NB4 (cell line): ENCODE measurements around the gene ESR2.
"Not testable (repeated sequence)": the region's sequence is repeated elsewhere in the genome, so short reads cannot be mapped to it uniquely, and the experiment has no call there.

Experiments used
- DNase-seq: peaks from one replicate; pipeline ENCODE4 v3.0.0; 2010; ENCODE audit warnings: low read depth
- H3K4me3 ChIP-seq: one replicate; pipeline ENCODE4 v1.5.1; 2011; ENCODE audit warnings: mild to moderate bottlenecking, low read depth, low read length, moderate library complexity
- MYC ChIP-seq: IDR thresholded peaks from 2 replicates; pipeline ENCODE4 v1.6.1; 2011; ENCODE audit warnings: low read depth, low read length
- POLR2A ChIP-seq: IDR thresholded peaks from 2 replicates; pipeline ENCODE4 v1.6.1; 2011; ENCODE audit warnings: mild to moderate bottlenecking; ENCODE audit not compliant: insufficient read length; ENCODE audit errors: extremely low read depth
- TF ChIP-seq, protein P1 (sequence below): IDR thresholded peaks from 2 replicates; pipeline ENCODE4 v1.6.1; 2011; ENCODE audit warnings: low read depth, low read length
- TF ChIP-seq, protein P2 (sequence below): IDR thresholded peaks from one replicate; pipeline ENCODE4 v1.5.1; 2012; ENCODE audit warnings: low read depth, low read length

ESR2 gene

DNA sequence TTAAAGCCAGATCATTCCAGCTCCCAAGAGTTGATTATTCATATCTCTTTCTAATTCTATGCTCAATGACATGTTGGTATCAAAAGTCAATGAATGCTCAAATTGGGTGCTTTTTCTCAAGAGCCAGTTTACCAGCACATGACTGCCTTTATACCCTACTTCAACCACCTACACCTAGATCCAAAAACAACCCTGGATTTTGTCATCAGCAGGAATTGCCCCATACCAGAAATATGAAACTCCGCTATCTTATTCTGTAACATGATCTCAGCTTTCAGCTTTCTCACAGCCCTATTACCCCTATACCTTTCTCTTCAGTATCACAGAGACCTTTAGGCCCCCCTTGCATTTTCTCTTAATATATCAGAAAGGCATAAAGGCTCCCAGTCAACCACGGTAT lies 32.3 kb upstream of the ESR2 start:
- no peak overlapping the region for H3K4me3 ChIP-seq
- no peak for DNase-seq
- no peak for TF ChIP-seq MYC
- no peak for TF ChIP-seq POLR2A
- TF ChIP-seq, protein P1, sequence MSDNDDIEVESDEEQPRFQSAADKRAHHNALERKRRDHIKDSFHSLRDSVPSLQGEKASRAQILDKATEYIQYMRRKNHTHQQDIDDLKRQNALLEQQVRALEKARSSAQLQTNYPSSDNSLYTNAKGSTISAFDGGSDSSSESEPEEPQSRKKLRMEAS = no peak
- TF ChIP-seq, protein P2, sequence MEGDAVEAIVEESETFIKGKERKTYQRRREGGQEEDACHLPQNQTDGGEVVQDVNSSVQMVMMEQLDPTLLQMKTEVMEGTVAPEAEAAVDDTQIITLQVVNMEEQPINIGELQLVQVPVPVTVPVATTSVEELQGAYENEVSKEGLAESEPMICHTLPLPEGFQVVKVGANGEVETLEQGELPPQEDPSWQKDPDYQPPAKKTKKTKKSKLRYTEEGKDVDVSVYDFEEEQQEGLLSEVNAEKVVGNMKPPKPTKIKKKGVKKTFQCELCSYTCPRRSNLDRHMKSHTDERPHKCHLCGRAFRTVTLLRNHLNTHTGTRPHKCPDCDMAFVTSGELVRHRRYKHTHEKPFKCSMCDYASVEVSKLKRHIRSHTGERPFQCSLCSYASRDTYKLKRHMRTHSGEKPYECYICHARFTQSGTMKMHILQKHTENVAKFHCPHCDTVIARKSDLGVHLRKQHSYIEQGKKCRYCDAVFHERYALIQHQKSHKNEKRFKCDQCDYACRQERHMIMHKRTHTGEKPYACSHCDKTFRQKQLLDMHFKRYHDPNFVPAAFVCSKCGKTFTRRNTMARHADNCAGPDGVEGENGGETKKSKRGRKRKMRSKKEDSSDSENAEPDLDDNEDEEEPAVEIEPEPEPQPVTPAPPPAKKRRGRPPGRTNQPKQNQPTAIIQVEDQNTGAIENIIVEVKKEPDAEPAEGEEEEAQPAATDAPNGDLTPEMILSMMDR = no peak

DNA sequence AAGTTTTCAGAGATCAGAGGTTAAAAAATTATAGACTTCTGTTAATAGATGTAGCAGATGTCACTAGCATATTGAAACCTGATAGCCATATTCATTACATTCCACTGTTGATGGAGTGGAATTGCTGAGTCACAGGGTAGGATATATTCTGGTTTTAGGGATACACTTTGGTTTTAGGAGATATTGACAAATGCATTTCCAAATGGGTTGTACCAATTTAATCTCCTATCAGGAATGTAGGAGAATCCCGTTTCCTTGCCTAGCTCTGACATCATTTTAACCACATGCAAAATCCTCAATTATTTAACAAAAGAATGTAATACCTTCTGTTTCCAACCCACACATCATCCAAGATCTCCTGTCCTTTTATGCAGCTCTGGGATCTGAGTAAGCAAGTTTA lies 30.7 kb upstream of the ESR2 start:
- TF ChIP-seq, protein P1 = no peak
- TF ChIP-seq, protein P2 = no peak
- TF ChIP-seq POLR2A = no peak
- no peak for TF ChIP-seq MYC
- H3K4me3 ChIP-seq = no peak overlapping the region
- DNase-seq = no peak

DNA sequence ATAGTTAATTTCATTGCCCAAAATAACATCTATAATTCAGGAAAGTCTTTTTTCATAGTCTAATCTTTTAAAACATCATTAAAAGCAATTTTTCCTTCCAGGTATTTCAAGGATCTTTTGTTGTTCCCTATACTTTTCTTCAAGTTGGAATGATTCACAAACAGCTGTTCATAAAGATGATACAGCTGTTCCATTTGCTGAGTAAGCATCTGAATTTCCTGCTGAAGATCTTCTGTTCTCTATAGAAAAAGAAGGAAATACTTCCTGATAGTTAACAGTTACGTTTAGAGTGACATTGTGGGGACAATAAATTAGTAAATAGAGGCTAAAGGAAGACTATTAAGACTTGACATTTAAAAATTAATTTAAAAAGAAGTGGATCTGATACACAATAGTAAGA lies 30.3 kb upstream of the ESR2 start:
- H3K4me3 ChIP-seq = no peak overlapping the region
- no peak for DNase-seq
- TF ChIP-seq MYC = no peak
- no peak for TF ChIP-seq POLR2A

DNA sequence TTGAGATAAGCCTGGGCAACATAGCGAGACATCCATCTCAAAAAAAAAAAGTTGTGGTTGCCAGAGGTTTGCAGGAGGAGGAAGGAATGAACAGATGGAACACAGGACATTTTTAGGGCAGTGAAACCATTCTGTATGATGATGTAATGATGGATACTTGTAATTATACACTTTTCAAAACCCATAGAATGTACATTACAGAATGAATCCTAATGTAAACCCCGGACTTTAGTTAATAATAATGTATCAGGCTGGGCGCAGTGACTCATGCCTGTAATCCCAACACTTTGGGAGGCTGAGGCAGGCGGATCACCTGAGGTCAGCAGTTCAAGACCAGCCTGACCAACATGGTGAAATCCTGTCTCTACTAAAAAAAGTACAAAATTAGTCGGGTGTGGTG lies 26.2 kb upstream of the ESR2 start:
- not testable (repeated sequence) for DNase-seq, H3K4me3 ChIP-seq

DNA sequence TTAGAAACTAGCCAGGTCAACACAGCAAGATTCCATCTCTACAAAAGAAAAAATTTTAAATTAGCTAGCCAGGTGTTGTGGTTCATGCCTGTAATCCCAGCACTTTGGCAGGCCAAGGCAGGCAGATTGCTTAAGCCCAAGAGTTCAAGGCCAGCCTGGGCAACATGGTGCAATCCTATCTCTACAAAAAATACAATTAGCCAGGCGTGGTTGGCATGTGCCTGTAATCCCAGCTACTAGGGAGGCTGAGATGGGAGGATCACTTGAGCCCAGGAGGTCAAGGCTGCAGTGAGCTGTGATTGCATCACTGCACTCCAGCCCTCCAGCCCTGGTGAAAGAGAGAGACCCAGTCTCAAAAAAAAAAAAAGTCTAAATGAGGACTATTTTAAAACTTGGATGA lies 24.5 kb upstream of the ESR2 start:
- H3K4me3 ChIP-seq, DNase-seq: not testable (repeated sequence)

DNA sequence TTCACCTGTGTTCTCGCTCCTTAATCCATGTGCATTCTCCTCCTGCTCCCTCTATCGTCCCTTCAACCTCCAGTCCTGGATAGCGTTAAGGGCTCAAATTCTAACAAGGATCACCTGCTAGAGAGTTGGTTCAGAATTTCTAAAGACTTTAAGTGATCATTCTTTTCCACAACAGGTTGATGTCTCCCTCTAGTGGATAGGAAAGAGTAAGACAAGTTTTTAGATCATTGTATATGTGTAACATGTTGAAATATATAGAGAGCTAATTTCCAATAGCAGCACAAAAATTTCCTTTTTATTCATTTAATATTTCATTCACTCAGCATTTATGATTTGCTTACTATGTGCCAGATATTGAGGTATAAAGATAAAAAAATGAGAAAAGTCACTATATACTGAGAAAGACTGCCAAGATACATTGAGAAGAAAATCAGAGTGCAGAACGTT lies 9.3 kb upstream of the ESR2 start:
- no peak overlapping the region for H3K4me3 ChIP-seq
- TF ChIP-seq, protein P2 = peak; percentile 45
- TF ChIP-seq, protein P1 = no peak
- DNase-seq = peak; percentile 58

DNA sequence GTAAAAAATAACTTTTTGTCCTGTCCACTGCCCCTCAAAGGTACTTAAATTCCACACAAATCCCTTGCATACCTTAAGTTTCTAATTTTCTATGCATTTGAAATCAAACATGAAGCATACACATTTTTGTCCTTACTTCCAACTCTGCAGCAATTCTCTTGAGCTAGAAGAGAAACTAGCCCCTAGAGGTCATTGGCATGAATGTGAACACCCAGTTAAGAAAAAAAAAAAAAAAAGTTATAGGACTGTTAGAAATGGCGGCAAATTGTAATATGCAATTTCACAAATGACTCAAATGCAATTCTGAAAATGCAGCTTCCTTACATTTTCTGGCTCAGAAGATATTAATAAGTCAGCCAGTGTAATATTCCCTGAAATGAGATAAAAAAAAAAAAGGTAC lies 4.6 kb upstream of the ESR2 start:
- no peak for DNase-seq
- TF ChIP-seq POLR2A (no peak), MYC (no peak)
- TF ChIP-seq, protein P1 = no peak
- TF ChIP-seq, protein P2 = no peak
- no peak overlapping the region for H3K4me3 ChIP-seq

DNA sequence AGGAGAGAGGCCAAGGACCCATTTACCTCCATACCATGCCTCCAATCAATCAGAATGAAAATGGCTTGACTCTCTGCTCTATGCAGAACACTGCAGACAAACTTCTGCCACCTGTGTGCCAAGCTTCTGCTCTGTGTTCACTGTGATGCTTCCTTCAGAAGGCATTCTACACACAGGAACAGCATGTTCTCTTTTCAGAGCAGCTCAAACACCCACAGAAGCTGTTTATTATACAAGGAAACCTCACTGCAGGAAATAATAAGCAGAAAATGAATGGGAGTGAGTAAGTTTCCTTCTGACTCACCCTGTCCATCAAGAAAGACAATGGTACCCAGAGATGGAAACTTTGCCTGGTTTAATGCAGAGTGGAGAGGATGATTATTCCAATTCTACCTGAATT lies 2.4 kb upstream of the ESR2 start:
- no peak overlapping the region for H3K4me3 ChIP-seq
- no peak for DNase-seq
- TF ChIP-seq, protein P2 = no peak
- TF ChIP-seq, protein P1 = no peak
- TF ChIP-seq MYC (no peak), POLR2A (no peak)
